ENCODE results near the gene TTC31.

Gene TTC31

DNA sequence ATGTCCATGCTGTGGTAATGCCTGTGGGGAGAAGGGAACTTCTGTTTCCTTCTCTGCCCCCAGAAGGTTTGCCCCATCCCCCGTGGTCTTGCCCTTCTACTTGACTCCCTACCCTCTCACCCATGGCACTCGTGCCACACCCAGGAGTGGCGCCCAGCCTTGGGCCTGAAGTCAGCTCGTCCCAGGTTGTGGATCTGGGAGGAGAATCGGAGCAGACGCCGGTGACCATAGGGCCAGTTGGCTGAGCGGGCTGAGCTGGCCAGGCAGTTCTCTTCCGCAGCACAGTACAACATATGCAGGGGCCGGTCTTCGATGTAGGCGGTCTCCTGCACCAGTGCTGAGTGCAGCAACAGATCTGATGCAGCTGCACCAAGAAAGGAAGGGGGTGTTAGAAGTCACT is 51.5 kb downstream of the TTC31 start:
- Histone ChIP-seq H3K27me3 (ENCODE audit: insufficient read depth, low read length, poor library complexity) (no peaks in the 10 kb centered on the region), H3K4me1 (ENCODE audit: control insufficient read depth, low read depth, low read length) (peaks cover 2% of the 10 kb centered on the region), H3K18ac (ENCODE audit: low read length) (no peak overlapping the region), H3K9ac (ENCODE audit: low read length) (no peak overlapping the region), H3K79me2 (ENCODE audit: control insufficient read depth, insufficient read depth, low read length) (no peaks in the 10 kb centered on the region), H2AK5ac (ENCODE audit: low read length) (no peak overlapping the region), H4K8ac (ENCODE audit: low read depth, low read length) (no peak overlapping the region), H3K4me3 (ENCODE audit: low read length) (no peak overlapping the region), H3K4ac (ENCODE audit: low read depth, low read length) (no peak overlapping the region), H3K36me3 (ENCODE audit: control insufficient read depth, insufficient read depth, low read length) (no peaks in the 10 kb centered on the region), H3K4me2 (ENCODE audit: low read length) (no peak overlapping the region), H2BK15ac (replicated peaks; ENCODE audit: low read depth) (no peak overlapping the region), H4K5ac (ENCODE audit: low read length) (no peak overlapping the region), H2BK5ac (ENCODE audit: low read length) (no peak overlapping the region), H3K79me1 (ENCODE audit: low read length) (peaks cover 1% of the 10 kb centered on the region), H2BK120ac (ENCODE audit: low read depth, low read length) (no peak overlapping the region), H3K23ac (ENCODE audit: low read length) (no peak overlapping the region), H3K27ac (ENCODE audit: low read depth, low read length) (no peak overlapping the region), H3K56ac (ENCODE audit: low read length) (no peak overlapping the region)
- no CpG with 5 or more reads among the region's 12 CpGs for WGBS (ENCODE audit: extremely low coverage, insufficient coverage, low lambda C conversion rate)
- DNase-seq = no peak

DNA sequence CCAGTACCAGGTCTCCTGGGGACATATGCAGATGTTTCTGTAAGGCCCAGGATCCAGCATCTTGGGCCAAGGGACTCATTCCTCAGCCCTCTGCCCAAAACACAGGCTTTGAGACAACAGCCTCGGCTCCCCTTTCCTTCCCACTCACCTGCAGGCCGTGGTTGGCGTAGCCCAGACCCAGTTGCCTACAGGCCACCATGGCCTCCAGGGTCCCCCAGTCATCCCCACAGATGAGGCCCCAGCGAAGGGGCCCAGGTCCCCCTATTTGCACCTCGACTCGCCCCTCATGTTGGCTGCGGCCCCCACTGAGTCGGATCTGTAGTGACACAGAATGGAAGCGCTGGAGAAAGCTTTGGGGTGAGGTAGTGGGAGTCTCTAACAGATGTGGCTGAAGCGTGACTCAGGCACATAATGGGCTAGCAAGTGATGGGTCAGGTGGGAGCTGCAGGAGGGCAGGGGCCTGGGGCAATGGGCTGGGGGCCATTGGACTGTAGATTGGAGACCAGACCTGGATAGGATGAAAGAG is 52.6 kb downstream of the TTC31 start:
- no peak overlapping the region for H2BK120ac ChIP-seq (ENCODE audit: low read depth, low read length)
- H3K79me1 ChIP-seq (ENCODE audit: low read length) = peaks cover 1% of the 10 kb centered on the region
- H3K4me3 ChIP-seq (ENCODE audit: low read length) = no peak overlapping the region
- H3K4me1 ChIP-seq (ENCODE audit: control insufficient read depth, low read depth, low read length) = peaks cover 1% of the 10 kb centered on the region
- no peaks in the 10 kb centered on the region for H3K36me3 ChIP-seq (ENCODE audit: control insufficient read depth, insufficient read depth, low read length)
- H3K56ac ChIP-seq (ENCODE audit: low read length) = no peak overlapping the region
- WGBS (ENCODE audit: extremely low coverage, insufficient coverage, low lambda C conversion rate) = no CpG with 5 or more reads among the region's 10 CpGs
- H3K4me2 ChIP-seq (ENCODE audit: low read length) = no peak overlapping the region
- no peak for DNase-seq
- H4K5ac ChIP-seq (ENCODE audit: low read length) = no peak overlapping the region
- no peaks in the 10 kb centered on the region for H3K27me3 ChIP-seq (ENCODE audit: insufficient read depth, low read length, poor library complexity)
- no peak overlapping the region for H3K4ac ChIP-seq (ENCODE audit: low read depth, low read length)
- H2AK5ac ChIP-seq (ENCODE audit: low read length) = no peak overlapping the region
- H2BK15ac ChIP-seq (replicated peaks; ENCODE audit: low read depth) = no peak overlapping the region
- H3K27ac ChIP-seq (ENCODE audit: low read depth, low read length) = no peak overlapping the region
- H2BK5ac ChIP-seq (ENCODE audit: low read length) = no peak overlapping the region
- no peak overlapping the region for H4K8ac ChIP-seq (ENCODE audit: low read depth, low read length)
- no peak overlapping the region for H3K23ac ChIP-seq (ENCODE audit: low read length)
- no peak overlapping the region for H3K9ac ChIP-seq (ENCODE audit: low read length)
- no peak overlapping the region for H3K18ac ChIP-seq (ENCODE audit: low read length)
- no peaks in the 10 kb centered on the region for H3K79me2 ChIP-seq (ENCODE audit: control insufficient read depth, insufficient read depth, low read length)

DNA sequence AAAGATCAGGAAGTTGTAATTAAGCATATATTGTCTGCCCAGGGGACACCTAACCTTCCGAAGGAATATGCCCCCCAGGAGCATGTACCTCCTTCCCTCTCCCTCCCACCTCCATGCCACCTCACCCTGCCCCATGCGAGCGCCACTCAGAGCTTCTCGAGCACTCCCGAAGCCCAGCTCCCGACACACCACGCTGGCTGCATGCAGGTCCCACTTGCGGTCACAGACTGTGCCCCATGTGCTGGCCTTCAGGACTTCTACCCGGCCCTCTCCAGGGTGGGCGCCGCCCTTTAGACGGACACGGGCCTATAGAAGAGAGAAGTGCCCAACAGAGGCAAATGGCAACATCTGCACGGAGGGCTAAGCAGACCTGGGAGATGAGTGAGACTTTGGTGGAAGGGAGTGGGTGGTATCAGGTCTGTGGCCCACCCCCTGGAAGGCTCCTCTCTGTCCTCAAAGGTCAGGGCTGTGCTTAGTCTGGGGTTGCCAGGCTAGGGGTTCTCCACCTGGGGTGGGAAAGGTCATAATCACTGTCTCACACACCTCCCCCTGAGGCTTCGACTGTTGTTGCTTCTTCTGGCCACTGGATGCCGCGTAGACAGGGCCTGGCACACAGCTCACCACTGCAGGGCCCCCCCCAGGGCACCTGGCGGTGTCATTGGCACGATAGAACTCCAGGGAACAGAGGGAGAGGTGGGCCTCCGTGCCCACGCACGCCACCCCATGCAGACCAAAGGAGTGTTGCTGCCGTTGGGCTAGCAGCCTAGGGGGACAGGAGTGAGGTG is 53.5 kb downstream of the TTC31 start:
- Histone ChIP-seq H3K79me1 (ENCODE audit: low read length) (peaks cover 1% of the 10 kb centered on the region), H3K23ac (ENCODE audit: low read length) (no peak overlapping the region), H3K4me3 (ENCODE audit: low read length) (no peak overlapping the region), H3K56ac (ENCODE audit: low read length) (no peak overlapping the region), H2BK120ac (ENCODE audit: low read depth, low read length) (no peak overlapping the region), H3K9ac (ENCODE audit: low read length) (no peak overlapping the region), H2BK15ac (replicated peaks; ENCODE audit: low read depth) (no peak overlapping the region), H4K8ac (ENCODE audit: low read depth, low read length) (no peak overlapping the region), H3K4ac (ENCODE audit: low read depth, low read length) (no peak overlapping the region), H3K79me2 (ENCODE audit: control insufficient read depth, insufficient read depth, low read length) (no peaks in the 10 kb centered on the region), H3K4me1 (ENCODE audit: control insufficient read depth, low read depth, low read length) (no peaks in the 10 kb centered on the region), H4K5ac (ENCODE audit: low read length) (no peak overlapping the region), H3K18ac (ENCODE audit: low read length) (no peak overlapping the region), H3K27ac (ENCODE audit: low read depth, low read length) (no peak overlapping the region), H2BK5ac (ENCODE audit: low read length) (no peak overlapping the region), H3K4me2 (ENCODE audit: low read length) (no peak overlapping the region), H2AK5ac (ENCODE audit: low read length) (no peak overlapping the region), H3K27me3 (ENCODE audit: insufficient read depth, low read length, poor library complexity) (no peaks in the 10 kb centered on the region), H3K36me3 (ENCODE audit: control insufficient read depth, insufficient read depth, low read length) (no peaks in the 10 kb centered on the region)
- WGBS (ENCODE audit: extremely low coverage, insufficient coverage, low lambda C conversion rate) = no CpG with 5 or more reads among the region's 23 CpGs
- DNase-seq = no peak

DNA sequence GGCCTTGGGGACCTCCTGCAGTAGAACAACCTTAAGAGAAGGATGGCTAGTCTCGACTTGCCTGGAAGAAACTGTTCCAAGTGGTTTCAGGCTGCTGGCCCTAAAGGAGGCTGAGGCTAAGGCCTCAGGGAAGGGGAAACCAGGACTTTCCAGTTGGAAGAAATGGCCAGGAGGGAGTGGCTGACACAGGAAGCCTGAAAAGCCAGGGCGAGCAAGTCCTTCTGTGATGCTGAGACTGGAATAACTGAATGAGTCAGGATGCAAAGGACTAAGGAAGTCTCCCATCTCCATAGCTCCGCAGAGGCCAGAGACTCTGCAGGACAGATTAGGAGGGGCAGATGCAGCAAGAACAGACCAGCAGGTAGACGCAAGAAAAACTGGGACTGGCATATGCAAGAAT is 54.3 kb downstream of the TTC31 start:
- Histone ChIP-seq H3K23ac (ENCODE audit: low read length) (no peak overlapping the region), H2BK15ac (replicated peaks; ENCODE audit: low read depth) (no peak overlapping the region), H3K27me3 (ENCODE audit: insufficient read depth, low read length, poor library complexity) (no peaks in the 10 kb centered on the region), H4K8ac (ENCODE audit: low read depth, low read length) (no peak overlapping the region), H3K56ac (ENCODE audit: low read length) (no peak overlapping the region), H3K36me3 (ENCODE audit: control insufficient read depth, insufficient read depth, low read length) (no peaks in the 10 kb centered on the region), H4K5ac (ENCODE audit: low read length) (no peak overlapping the region), H3K9ac (ENCODE audit: low read length) (no peak overlapping the region), H2BK120ac (ENCODE audit: low read depth, low read length) (no peak overlapping the region), H3K79me2 (ENCODE audit: control insufficient read depth, insufficient read depth, low read length) (no peaks in the 10 kb centered on the region), H3K4me1 (ENCODE audit: control insufficient read depth, low read depth, low read length) (no peaks in the 10 kb centered on the region), H3K4me2 (ENCODE audit: low read length) (no peak overlapping the region), H3K4me3 (ENCODE audit: low read length) (no peak overlapping the region), H2BK5ac (ENCODE audit: low read length) (no peak overlapping the region), H2AK5ac (ENCODE audit: low read length) (no peak overlapping the region), H3K4ac (ENCODE audit: low read depth, low read length) (no peak overlapping the region), H3K27ac (ENCODE audit: low read depth, low read length) (no peak overlapping the region), H3K18ac (ENCODE audit: low read length) (no peak overlapping the region), H3K79me1 (ENCODE audit: low read length) (no peaks in the 10 kb centered on the region)
- no peak for DNase-seq
- WGBS (ENCODE audit: extremely low coverage, insufficient coverage, low lambda C conversion rate) = no CpG with 5 or more reads among the region's 4 CpGs

DNA sequence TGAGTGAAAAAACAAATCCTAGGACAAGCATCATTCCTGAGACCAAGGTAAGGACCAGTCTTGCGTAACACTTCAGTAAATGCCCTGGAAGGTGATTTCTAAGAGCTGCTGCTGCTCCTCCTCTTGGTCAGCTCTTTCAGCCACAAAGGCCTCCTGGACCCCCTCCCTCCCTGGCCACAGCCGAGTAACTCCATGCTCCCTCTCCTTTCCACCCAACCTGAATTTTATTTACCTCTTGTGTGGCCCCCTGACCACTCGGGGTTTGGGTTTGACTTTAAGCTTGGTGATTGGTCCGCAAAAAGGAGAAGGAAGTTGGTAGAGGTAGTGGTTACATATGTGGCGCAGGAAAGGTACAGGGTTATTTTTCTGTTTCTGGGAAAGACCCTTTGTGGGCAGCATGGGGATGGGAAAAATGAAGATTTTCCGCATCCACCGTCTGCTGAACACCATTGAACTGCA is 56.0 kb downstream of the TTC31 start:
- WGBS (ENCODE audit: extremely low coverage, insufficient coverage, low lambda C conversion rate) = no CpG with 5 or more reads among the region's 7 CpGs
- no peaks in the 10 kb centered on the region for H3K36me3 ChIP-seq (ENCODE audit: control insufficient read depth, insufficient read depth, low read length)
- no peaks in the 10 kb centered on the region for H3K79me2 ChIP-seq (ENCODE audit: control insufficient read depth, insufficient read depth, low read length)
- no peak overlapping the region for H2AK5ac ChIP-seq (ENCODE audit: low read length)
- H3K9ac ChIP-seq (ENCODE audit: low read length) = no peak overlapping the region
- no peak for DNase-seq
- H3K4me3 ChIP-seq (ENCODE audit: low read length) = no peak overlapping the region
- H3K4me2 ChIP-seq (ENCODE audit: low read length) = no peak overlapping the region
- no peak overlapping the region for H2BK120ac ChIP-seq (ENCODE audit: low read depth, low read length)
- H2BK5ac ChIP-seq (ENCODE audit: low read length) = no peak overlapping the region
- H2BK15ac ChIP-seq (replicated peaks; ENCODE audit: low read depth) = no peak overlapping the region
- no peaks in the 10 kb centered on the region for H3K79me1 ChIP-seq (ENCODE audit: low read length)
- no peak overlapping the region for H3K18ac ChIP-seq (ENCODE audit: low read length)
- H3K27me3 ChIP-seq (ENCODE audit: insufficient read depth, low read length, poor library complexity) = no peaks in the 10 kb centered on the region
- H4K8ac ChIP-seq (ENCODE audit: low read depth, low read length) = no peak overlapping the region
- no peak overlapping the region for H3K4ac ChIP-seq (ENCODE audit: low read depth, low read length)
- H3K23ac ChIP-seq (ENCODE audit: low read length) = no peak overlapping the region
- no peak overlapping the region for H4K5ac ChIP-seq (ENCODE audit: low read length)
- no peak overlapping the region for H3K27ac ChIP-seq (ENCODE audit: low read depth, low read length)
- no peak overlapping the region for H3K56ac ChIP-seq (ENCODE audit: low read length)
- no peaks in the 10 kb centered on the region for H3K4me1 ChIP-seq (ENCODE audit: control insufficient read depth, low read depth, low read length)

DNA sequence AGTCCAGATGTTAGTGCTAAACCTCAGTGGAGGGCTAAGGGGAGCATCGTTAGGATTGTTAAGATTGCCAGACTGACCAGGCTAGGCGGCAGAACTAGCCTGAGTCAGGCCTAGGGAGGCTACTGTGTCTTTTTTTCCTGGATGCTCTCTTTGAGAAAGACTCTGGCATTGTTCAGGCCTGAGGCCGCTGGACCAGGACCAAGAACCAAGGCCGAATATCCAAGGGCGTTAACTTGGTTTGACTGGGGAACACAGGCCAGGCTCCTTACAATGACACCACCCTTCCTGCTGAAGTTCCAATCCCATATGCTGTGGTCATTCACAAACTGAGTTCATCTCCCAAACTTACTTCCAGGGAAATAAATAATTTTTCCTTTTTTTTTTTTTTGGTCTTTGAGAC is 57.4 kb downstream of the TTC31 start:
- Histone ChIP-seq H3K79me2 (ENCODE audit: control insufficient read depth, insufficient read depth, low read length) (no peaks in the 10 kb centered on the region), H3K23ac (ENCODE audit: low read length) (no peak overlapping the region), H2BK15ac (replicated peaks; ENCODE audit: low read depth) (no peak overlapping the region), H2BK5ac (ENCODE audit: low read length) (no peak overlapping the region), H2BK120ac (ENCODE audit: low read depth, low read length) (no peak overlapping the region), H2AK5ac (ENCODE audit: low read length) (no peak overlapping the region), H3K27ac (ENCODE audit: low read depth, low read length) (no peak overlapping the region), H3K4ac (ENCODE audit: low read depth, low read length) (no peak overlapping the region), H3K27me3 (ENCODE audit: insufficient read depth, low read length, poor library complexity) (peaks cover 2% of the 10 kb centered on the region), H3K9ac (ENCODE audit: low read length) (no peak overlapping the region), H4K5ac (ENCODE audit: low read length) (no peak overlapping the region), H3K4me3 (ENCODE audit: low read length) (no peak overlapping the region), H3K18ac (ENCODE audit: low read length) (no peak overlapping the region), H3K79me1 (ENCODE audit: low read length) (no peaks in the 10 kb centered on the region), H3K36me3 (ENCODE audit: control insufficient read depth, insufficient read depth, low read length) (no peaks in the 10 kb centered on the region), H3K4me2 (ENCODE audit: low read length) (no peak overlapping the region), H4K8ac (ENCODE audit: low read depth, low read length) (no peak overlapping the region), H3K4me1 (ENCODE audit: control insufficient read depth, low read depth, low read length) (no peaks in the 10 kb centered on the region), H3K56ac (ENCODE audit: low read length) (no peak overlapping the region)
- no CpG with 5 or more reads among the region's 5 CpGs for WGBS (ENCODE audit: extremely low coverage, insufficient coverage, low lambda C conversion rate)
- DNase-seq = no peak

Measured in mesendoderm (in vitro differentiated cells).